ENCODE data around the gene LEFTY1. TPM values are rescaled to one million over a fixed set of nuclear protein-coding genes. Genes with fewer than 3 reads are reported as not detected.
"Not testable (repeated sequence)": the region's sequence is repeated elsewhere in the genome, so short reads cannot be mapped to it uniquely, and the experiment has no call there.

The LEFTY1 gene
- total RNA-seq, 1 donor from 2014 or later = not detected

GRCh38 chr1:225887554-225888288 lies 1.2 kb downstream of the LEFTY1 start:
- not testable (repeated sequence) for DNase-seq

DNA sequence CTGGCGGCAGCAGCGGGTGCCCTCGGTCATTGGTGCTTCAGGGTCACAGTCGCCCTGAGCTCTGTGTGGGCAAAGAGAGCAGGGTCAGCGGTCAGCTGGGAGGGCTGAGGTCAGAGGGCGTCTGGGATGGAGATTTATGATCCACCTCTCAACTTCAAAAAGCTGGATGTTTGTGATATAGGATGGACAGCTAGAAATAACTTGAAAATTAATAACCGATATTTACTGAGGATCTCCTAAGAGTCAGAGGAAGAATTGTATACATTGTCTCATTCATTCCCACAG lies 2.0 kb downstream of the LEFTY1 start:
- DNase-seq = no peak

DNA sequence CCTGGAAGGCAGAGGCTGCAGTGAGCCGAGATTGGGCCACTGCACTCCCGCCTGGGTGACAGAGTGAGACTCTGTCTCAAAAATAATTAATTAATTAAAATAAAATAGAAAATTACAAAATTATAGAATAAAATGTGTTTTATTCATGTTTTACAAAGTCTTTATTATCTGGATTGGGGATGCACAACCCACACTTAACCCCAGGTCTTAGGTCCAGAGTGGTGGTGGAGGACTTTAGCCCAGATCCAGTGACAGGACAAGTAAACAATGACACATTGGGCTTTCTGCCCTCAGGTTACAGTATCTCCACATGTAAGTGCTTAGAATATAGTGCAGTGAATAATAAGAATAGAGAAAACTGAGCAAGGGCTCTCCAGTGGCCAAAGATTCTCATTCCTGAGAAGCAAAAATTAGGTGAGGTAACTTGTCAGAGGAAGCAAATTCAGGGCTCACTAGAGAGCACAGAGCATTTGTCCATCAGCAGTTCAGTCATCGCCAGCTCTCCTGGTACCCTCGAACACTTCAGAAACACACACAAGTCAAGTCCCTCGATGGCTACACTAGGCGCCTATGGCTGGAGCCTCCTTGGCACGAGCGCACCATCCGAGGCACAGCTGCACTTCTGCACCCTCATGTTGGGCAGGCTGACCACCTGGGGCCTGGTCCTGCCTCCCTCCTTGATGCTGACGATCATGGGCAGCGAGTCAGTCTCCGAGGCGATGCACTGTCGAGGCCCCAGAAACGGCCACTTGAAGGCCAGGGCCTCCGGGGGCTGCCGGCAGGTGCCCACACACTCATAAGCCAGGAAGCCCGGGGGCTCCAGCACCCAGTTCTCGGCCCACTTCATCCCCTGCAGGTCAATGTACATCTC lies 2.6 kb downstream of the LEFTY1 start:
- no peak for DNase-seq

GRCh38 chr1:225885336-225885735 lies 3.6 kb downstream of the LEFTY1 start:
- DNase-seq = no peak

- DNase-seq = no peak
Measured at GRCh38 chr1:225883616-225884265, 5.2 kb downstream of the LEFTY1 start.

DNA sequence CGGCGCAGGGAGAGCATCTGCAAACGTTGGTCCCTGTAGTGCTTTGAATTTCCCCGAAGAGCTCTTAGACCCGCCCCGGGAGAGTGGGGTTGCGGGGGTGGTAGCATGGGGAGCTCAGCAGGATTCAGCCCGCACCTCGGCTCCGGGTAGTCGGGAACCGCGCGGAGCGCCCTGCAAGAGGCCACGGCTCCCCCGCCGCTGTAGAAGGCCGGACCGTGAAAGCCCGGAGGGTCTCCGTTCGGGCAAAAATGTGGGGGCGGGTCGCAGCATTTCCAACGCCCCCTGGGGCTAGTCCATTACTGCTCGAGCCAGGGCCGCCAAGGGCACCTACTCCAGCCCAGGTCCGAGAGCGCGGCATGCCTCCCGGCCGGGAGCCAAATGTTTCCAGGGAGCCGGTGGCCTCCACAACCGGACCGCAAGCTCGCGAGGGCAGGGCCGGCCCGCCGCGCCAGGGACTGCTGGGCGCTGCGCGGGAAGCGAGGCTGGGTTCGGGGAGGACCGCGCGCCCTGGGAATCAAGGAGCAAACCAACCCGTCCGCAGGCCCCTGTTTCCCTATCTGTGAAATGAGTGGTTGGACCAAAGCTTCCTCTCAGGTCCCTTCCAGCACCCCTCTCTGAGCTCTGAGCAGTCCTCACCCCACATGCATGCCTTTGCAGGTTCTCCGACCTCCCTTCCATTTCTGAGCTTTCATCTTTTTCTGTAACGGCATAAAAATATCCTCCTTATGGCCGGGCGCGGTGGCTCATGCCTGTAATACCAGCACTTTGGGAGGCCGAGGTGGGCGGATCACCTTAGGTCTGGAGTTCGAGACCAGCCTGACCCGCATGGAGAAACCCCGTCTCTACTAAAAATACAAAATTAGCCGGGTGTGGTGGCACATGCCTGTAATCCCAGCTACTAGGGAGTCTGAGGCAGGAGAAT lies 6.0 kb downstream of the LEFTY1 start:
- peak; percentile 56 for DNase-seq

DNA sequence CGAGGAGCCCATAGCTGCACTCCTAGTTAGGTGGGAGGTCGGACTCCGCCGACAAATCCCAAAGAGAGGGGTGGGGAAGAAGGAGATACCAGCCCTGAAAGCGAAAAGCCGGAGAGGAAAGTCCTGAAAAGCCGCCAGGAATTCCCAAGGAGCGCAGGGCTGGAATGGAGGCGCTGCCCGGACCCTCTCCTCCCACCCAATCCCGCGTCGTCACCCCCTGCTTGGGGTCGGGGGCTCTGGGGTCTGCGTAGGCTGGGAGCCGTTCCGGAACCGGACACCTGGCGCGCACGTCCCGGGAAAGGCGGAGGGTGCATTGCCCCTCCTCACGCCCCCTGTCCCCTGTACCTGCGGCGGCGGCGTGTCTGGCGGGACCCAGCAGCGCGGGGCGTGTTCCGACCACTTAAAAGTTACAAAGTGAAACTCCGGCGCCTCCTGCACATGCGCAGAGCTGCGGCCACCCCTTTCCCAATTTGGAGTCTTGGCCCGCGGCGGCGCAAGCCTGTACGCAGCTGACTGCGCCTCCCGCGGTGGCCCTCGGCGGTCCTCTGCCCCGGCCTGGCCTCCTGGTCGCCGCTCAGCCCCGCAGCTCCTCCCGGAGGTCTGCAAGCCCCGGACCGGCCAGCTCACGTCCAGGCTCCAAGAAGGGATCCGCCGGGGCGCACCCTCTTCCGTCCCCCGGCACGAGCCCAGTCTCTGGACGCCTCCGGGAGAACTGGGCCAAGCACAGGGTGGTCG lies 6.8 kb downstream of the LEFTY1 start, which contains the start of gene TMEM63A:
TSS of gene TMEM63A (minus strand) at position 422 of the 735 bp plus-strand sequence. CDS start 4,800 bp downstream, outside the sequence.
- DNase-seq = peak; percentile 96

- DNase-seq = peak; percentile 28
Measured at GRCh38 chr1:225881081-225881958, 7.6 kb downstream of the LEFTY1 start.

- no peak for DNase-seq
Measured at GRCh38 chr1:225880636-225881035, 8.3 kb downstream of the LEFTY1 start.

- peak; percentile 47 for DNase-seq
Measured at GRCh38 chr1:225880222-225880588, 8.7 kb downstream of the LEFTY1 start.

DNA sequence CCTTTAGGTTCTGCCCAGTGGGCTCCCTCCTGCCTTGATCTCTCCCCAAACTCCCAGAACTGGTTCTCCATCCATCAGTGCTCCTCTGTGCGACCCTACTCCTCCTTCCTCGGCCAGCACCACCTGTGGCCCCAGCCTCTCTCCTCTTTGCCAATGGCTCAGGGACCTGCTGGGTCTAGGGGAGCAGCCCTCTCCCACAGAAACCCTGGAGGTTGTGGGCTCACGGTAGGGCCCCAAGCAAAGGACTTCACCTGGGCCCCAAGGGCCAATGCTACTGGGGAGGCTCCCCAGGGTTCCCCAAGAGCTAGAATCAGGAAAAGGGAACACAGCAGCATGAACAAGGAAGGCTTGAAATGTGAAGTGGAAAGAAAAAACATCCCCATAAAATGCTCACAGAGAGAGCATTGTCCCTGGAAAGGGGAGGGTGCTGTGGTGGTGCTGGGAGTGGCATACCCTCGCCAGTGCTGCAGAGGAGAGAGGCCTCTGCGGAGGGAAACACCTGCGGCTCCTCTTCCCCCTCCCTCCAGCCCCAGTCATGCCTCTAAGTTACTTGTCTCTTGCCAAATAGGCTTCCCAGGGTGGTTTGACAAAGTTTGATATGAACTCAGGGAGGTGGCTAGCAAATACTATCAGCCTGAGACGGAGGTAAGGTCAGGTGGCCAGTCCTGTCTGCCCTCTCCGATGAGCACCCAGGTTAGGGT lies 9.3 kb downstream of the LEFTY1 start:
- no peak for DNase-seq

DNA sequence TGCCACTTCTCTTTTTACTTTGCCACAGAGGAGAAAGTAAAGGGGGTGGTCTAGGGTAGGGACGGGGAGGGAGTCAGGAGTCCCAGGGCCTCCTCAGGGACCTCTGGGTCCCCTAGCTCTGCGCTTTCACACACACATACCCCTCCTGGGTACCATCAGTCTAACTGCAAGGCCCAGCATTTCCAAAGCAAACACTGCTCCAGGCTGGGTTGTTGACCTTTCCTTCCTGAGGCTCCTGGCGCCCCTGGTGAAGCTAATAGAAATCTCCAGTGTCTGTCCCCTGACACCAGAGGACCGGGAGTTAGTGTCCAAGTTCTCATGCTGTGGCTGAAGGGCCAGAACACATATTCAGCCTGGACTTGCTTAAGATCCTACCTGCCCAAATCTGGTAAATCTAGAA lies 10.7 kb downstream of the LEFTY1 start:
- no peak for DNase-seq

- DNase-seq = peak; percentile 81
Measured at GRCh38 chr1:225877580-225877979, 11.4 kb downstream of the LEFTY1 start.

- no peak for DNase-seq
Measured at GRCh38 chr1:225876900-225877510, 11.9 kb downstream of the LEFTY1 start.

GRCh38 chr1:225875044-225875815 lies 13.7 kb downstream of the LEFTY1 start:
- DNase-seq = no peak

GRCh38 chr1:225874431-225874830 lies 14.5 kb downstream of the LEFTY1 start:
- no peak for DNase-seq

DNA sequence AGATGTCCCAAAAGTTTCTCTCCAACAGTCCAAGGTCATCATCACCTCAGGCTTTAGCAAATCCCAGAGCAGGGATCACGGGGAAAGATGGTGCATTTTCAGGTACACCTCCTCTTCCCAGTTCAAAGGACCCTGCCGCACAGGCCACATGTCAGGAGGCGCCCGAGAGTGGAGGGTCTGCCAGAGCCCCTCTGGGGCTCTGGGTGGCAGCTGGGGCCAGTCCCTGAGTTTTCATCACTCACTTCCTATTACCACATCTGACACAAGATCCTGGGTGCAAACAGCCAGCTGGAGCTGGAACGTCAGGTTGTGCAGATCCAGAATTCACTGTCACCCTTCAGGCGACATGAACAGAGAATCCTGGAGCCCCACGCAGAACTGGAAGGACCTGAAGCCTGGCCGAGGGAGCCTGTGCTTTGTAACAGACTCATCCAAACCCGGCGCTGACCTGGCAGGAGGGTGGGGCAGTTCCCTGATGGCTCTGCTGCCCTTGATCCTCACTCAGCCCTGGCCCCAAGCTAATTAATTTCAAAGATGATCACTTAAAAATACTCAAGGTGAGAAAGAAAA lies 15.6 kb downstream of the LEFTY1 start:
- DNase-seq = no peak

DNA sequence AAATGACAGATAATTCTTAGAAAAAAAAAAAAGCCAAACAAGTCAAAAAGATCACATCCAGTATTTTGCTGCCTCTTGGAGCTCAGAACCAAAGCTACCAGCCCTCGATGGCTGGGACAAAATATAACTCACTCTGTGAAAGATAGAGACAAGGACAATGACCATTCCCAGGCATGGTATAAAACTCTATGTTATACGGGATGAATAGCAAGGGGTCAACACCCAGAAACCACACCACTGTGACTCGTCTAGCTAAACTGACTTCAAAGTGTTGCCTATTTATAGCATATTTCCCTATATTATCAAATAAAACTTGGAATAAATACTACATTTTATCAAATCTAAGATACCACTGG lies 16.9 kb downstream of the LEFTY1 start:
- DNase-seq = no peak
